OCI-LY7 (cell line): ENCODE measurements around the gene PTHLH.

Source experiments
- EZH2phosphoT487 ChIP-seq: fragments of 200-600 bp; sonication (generic); IDR thresholded peaks from 2 replicates; pipeline ENCODE4 v1.6.1; 2018; ENCODE audit warnings: low read depth, borderline replicate concordance, mild to moderate bottlenecking, mixed run types, antibody characterized with exemption, low read length, moderate library complexity, mixed read lengths
- TF ChIP-seq, protein P1 (sequence below): fragments of 200-600 bp; sonication (generic); conservative IDR thresholded peaks from 2 replicates; pipeline ENCODE4 v1.5.1; 2014; ENCODE audit warnings: mild to moderate bottlenecking, antibody characterized with exemption, low read length, moderate library complexity, mixed read lengths

GRCh38 chr12:27970401-27971120, 2.0 kb downstream of the PTHLH start:
- TF ChIP-seq, protein P1, sequence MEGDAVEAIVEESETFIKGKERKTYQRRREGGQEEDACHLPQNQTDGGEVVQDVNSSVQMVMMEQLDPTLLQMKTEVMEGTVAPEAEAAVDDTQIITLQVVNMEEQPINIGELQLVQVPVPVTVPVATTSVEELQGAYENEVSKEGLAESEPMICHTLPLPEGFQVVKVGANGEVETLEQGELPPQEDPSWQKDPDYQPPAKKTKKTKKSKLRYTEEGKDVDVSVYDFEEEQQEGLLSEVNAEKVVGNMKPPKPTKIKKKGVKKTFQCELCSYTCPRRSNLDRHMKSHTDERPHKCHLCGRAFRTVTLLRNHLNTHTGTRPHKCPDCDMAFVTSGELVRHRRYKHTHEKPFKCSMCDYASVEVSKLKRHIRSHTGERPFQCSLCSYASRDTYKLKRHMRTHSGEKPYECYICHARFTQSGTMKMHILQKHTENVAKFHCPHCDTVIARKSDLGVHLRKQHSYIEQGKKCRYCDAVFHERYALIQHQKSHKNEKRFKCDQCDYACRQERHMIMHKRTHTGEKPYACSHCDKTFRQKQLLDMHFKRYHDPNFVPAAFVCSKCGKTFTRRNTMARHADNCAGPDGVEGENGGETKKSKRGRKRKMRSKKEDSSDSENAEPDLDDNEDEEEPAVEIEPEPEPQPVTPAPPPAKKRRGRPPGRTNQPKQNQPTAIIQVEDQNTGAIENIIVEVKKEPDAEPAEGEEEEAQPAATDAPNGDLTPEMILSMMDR, result no peak
- no peak for TF ChIP-seq EZH2phosphoT487
